ENCODE measurements around the gene XPA. TPM values are rescaled to one million over a fixed set of nuclear protein-coding genes. Genes with fewer than 3 reads are reported as not detected.

Gene XPA
- total RNA-seq, 1 experiment from 2014 or later = 3.0 TPM

DNA sequence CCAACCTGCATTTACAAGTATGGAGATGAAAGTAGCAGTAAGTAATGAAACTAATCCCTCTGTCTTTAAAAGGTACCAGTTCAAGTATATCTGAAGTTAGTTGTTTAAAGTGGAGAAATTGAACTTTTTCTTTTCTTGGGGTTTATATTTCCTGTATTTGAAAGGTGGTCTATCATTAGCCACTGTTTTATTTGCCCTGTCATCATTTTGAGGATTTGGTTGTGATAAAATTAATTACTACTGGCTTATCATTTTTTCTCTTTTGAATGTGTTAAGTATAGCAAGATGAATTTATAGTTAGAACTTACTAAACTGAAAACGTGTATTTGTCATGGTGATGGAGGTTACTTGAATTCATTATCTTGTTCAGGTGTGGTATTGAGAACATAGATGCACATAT lies 38.4 kb downstream of the XPA start (continued):
- TF ChIP-seq, protein P1, sequence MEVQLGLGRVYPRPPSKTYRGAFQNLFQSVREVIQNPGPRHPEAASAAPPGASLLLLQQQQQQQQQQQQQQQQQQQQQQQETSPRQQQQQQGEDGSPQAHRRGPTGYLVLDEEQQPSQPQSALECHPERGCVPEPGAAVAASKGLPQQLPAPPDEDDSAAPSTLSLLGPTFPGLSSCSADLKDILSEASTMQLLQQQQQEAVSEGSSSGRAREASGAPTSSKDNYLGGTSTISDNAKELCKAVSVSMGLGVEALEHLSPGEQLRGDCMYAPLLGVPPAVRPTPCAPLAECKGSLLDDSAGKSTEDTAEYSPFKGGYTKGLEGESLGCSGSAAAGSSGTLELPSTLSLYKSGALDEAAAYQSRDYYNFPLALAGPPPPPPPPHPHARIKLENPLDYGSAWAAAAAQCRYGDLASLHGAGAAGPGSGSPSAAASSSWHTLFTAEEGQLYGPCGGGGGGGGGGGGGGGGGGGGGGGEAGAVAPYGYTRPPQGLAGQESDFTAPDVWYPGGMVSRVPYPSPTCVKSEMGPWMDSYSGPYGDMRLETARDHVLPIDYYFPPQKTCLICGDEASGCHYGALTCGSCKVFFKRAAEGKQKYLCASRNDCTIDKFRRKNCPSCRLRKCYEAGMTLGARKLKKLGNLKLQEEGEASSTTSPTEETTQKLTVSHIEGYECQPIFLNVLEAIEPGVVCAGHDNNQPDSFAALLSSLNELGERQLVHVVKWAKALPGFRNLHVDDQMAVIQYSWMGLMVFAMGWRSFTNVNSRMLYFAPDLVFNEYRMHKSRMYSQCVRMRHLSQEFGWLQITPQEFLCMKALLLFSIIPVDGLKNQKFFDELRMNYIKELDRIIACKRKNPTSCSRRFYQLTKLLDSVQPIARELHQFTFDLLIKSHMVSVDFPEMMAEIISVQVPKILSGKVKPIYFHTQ (CRISPR knock-in tag; IDR thresholded peaks at IDR 0.05) = no peak
- TF ChIP-seq, protein P2, sequence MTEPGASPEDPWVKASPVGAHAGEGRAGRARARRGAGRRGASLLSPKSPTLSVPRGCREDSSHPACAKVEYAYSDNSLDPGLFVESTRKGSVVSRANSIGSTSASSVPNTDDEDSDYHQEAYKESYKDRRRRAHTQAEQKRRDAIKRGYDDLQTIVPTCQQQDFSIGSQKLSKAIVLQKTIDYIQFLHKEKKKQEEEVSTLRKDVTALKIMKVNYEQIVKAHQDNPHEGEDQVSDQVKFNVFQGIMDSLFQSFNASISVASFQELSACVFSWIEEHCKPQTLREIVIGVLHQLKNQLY (CRISPR knock-in tag; IDR thresholded peaks at IDR 0.05) = no peak

DNA sequence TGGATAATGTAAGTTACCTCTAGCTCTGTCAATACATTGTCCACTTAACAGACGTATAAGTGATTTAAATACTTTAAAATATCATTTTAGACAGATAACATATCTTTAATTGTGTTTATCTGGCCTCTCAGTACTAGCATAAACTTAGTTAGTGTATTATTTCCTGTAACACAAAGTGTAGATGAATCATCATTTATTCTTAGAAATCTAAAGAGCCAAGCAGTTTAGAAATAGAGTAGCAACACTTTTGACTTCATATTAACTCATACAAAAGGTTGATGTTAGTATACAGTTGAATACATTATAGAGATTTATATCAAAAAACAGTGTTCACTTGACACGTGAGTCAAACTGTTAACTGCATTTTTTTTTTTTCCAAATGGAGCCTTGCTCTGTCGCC lies 45.5 kb downstream of the XPA start:
- DNase-seq (ENCODE audit: low spot score) = no peak
- Mint-ChIP-seq H3K4me3 (no peak overlapping the region), H3K9me3 (no peaks in the 10 kb centered on the region), H3K27me3 (ENCODE audit: low read depth) (no peaks in the 10 kb centered on the region), H3K4me1 (no peaks in the 10 kb centered on the region), H3K27ac (no peak overlapping the region), H3K36me3 (peaks cover 64% of the 10 kb centered on the region)
- CTCF ChIA-PET = no interaction called here
- POLR2A ChIA-PET = no interaction called here
- no peak for ATAC-seq
- TF ChIP-seq, protein P3, sequence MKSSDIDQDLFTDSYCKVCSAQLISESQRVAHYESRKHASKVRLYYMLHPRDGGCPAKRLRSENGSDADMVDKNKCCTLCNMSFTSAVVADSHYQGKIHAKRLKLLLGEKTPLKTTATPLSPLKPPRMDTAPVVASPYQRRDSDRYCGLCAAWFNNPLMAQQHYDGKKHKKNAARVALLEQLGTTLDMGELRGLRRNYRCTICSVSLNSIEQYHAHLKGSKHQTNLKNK (CRISPR knock-in tag; IDR thresholded peaks at IDR 0.05) = no peak
- no peak for TF ChIP-seq FOXK1 (CRISPR knock-in tag; IDR thresholded peaks at IDR 0.05)
- no peak for TF ChIP-seq NFE2L1 (CRISPR knock-in tag; IDR thresholded peaks at IDR 0.05)
- no peak for TF ChIP-seq CBFB (CRISPR knock-in tag; IDR thresholded peaks at IDR 0.05; ENCODE audit: low read depth)
- TF ChIP-seq, protein P4, sequence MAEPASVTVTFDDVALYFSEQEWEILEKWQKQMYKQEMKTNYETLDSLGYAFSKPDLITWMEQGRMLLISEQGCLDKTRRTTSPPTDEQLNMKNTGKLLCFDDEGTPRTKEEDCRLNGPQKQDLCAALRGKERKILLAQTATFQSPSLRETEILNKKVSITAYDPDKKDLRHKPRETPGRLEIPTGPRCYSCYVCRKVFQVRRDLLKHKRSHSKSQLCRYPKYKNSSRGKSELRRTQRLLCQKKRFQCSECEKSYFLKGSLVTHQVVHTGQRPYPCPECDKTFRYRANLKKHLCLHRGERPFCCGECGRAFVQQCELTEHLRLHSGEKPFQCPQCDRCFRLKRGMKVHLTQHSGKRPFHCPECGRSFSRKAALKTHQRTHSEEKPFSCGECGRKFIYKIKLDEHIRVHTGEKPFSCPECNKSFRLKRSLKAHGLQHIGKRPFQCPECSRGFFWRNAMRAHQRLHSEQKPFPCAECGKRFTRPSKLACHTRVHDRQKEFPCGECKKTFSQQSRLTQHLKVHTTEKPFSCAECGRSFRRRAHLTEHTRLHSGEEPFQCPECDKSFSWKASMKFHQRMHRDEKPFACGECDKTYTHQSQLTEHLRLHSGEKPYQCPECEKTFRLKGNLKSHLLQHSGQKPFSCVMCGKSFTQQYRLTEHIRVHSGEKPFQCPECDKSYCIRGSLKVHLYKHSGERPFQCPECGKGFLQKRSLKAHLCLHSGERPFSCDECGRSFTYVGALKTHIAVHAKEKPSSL (CRISPR knock-in tag; conservative IDR thresholded peaks at IDR 0.05) = no peak
- TF ChIP-seq, protein P5, sequence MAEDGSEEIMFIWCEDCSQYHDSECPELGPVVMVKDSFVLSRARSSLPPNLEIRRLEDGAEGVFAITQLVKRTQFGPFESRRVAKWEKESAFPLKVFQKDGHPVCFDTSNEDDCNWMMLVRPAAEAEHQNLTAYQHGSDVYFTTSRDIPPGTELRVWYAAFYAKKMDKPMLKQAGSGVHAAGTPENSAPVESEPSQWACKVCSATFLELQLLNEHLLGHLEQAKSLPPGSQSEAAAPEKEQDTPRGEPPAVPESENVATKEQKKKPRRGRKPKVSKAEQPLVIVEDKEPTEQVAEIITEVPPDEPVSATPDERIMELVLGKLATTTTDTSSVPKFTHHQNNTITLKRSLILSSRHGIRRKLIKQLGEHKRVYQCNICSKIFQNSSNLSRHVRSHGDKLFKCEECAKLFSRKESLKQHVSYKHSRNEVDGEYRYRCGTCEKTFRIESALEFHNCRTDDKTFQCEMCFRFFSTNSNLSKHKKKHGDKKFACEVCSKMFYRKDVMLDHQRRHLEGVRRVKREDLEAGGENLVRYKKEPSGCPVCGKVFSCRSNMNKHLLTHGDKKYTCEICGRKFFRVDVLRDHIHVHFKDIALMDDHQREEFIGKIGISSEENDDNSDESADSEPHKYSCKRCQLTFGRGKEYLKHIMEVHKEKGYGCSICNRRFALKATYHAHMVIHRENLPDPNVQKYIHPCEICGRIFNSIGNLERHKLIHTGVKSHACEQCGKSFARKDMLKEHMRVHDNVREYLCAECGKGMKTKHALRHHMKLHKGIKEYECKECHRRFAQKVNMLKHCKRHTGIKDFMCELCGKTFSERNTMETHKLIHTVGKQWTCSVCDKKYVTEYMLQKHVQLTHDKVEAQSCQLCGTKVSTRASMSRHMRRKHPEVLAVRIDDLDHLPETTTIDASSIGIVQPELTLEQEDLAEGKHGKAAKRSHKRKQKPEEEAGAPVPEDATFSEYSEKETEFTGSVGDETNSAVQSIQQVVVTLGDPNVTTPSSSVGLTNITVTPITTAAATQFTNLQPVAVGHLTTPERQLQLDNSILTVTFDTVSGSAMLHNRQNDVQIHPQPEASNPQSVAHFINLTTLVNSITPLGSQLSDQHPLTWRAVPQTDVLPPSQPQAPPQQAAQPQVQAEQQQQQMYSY (CRISPR knock-in tag; IDR thresholded peaks at IDR 0.05) = no peak
- no peak for TF ChIP-seq ZNF263 (CRISPR knock-in tag; IDR thresholded peaks at IDR 0.05; ENCODE audit: low read depth)
- TF ChIP-seq, protein P6, sequence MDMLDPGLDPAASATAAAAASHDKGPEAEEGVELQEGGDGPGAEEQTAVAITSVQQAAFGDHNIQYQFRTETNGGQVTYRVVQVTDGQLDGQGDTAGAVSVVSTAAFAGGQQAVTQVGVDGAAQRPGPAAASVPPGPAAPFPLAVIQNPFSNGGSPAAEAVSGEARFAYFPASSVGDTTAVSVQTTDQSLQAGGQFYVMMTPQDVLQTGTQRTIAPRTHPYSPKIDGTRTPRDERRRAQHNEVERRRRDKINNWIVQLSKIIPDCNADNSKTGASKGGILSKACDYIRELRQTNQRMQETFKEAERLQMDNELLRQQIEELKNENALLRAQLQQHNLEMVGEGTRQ (CRISPR knock-in tag; IDR thresholded peaks at IDR 0.05) = no peak
- TF ChIP-seq, protein P7, sequence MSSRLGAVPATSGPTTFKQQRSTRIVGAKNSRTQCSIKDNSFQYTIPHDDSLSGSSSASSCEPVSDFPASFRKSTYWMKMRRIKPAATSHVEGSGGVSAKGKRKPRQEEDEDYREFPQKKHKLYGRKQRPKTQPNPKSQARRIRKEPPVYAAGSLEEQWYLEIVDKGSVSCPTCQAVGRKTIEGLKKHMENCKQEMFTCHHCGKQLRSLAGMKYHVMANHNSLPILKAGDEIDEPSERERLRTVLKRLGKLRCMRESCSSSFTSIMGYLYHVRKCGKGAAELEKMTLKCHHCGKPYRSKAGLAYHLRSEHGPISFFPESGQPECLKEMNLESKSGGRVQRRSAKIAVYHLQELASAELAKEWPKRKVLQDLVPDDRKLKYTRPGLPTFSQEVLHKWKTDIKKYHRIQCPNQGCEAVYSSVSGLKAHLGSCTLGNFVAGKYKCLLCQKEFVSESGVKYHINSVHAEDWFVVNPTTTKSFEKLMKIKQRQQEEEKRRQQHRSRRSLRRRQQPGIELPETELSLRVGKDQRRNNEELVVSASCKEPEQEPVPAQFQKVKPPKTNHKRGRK (CRISPR knock-in tag; IDR thresholded peaks at IDR 0.05; ENCODE audit: borderline replicate concordance) = no peak
- no peak for TF ChIP-seq OVOL2 (CRISPR knock-in tag; IDR thresholded peaks at IDR 0.05; ENCODE audit: borderline replicate concordance)
- no peak for TF ChIP-seq GTF2I (CRISPR knock-in tag; conservative IDR thresholded peaks at IDR 0.05)
- TF ChIP-seq, protein P8, sequence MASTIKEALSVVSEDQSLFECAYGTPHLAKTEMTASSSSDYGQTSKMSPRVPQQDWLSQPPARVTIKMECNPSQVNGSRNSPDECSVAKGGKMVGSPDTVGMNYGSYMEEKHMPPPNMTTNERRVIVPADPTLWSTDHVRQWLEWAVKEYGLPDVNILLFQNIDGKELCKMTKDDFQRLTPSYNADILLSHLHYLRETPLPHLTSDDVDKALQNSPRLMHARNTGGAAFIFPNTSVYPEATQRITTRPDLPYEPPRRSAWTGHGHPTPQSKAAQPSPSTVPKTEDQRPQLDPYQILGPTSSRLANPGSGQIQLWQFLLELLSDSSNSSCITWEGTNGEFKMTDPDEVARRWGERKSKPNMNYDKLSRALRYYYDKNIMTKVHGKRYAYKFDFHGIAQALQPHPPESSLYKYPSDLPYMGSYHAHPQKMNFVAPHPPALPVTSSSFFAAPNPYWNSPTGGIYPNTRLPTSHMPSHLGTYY (CRISPR knock-in tag; IDR thresholded peaks at IDR 0.05) = no peak
- TF ChIP-seq ZNF423 (CRISPR knock-in tag; IDR thresholded peaks at IDR 0.05) = no peak
- TF ChIP-seq ZNF671 (CRISPR knock-in tag; IDR thresholded peaks at IDR 0.05) = no peak
- TF ChIP-seq IRF2 (CRISPR knock-in tag; IDR thresholded peaks at IDR 0.05; ENCODE audit: borderline replicate concordance, low read depth) = no peak
- TF ChIP-seq ELF4 (CRISPR knock-in tag; IDR thresholded peaks at IDR 0.05; ENCODE audit: low read depth) = no peak
- TF ChIP-seq, protein P9, sequence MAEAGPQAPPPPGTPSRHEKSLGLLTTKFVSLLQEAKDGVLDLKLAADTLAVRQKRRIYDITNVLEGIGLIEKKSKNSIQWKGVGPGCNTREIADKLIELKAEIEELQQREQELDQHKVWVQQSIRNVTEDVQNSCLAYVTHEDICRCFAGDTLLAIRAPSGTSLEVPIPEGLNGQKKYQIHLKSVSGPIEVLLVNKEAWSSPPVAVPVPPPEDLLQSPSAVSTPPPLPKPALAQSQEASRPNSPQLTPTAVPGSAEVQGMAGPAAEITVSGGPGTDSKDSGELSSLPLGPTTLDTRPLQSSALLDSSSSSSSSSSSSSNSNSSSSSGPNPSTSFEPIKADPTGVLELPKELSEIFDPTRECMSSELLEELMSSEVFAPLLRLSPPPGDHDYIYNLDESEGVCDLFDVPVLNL (CRISPR knock-in tag; IDR thresholded peaks at IDR 0.05; ENCODE audit: borderline replicate concordance, low read depth) = no peak

Data from WTC11 (cell line).